SJCRH30 (cell line): Measurements from ENCODE around the gene ACSL5. TPM values are rescaled to one million over a fixed set of nuclear protein-coding genes. Genes with fewer than 3 reads are reported as not detected.
"Not testable (repeated sequence)": the region's sequence is repeated elsewhere in the genome, so short reads cannot be mapped to it uniquely, and the experiment has no call there.

Source experiments
- DNase-seq, 2 experiments: peaks; one replicate each; pipeline ENCODE4 v3.0.0-alpha.2; 2015 to 2020
- H3K27ac ChIP-seq: fragments of 250-450 bp; sonication (Bioruptor Pico); 2 replicates; pipeline ENCODE4 v1.5.1; 2020; ENCODE audit warnings: mild to moderate bottlenecking, moderate library complexity
- H3K27me3 ChIP-seq: fragments of 250-450 bp; sonication (Bioruptor Pico); 2 replicates; pipeline ENCODE4 v1.5.1; 2020; ENCODE audit warnings: mild to moderate bottlenecking, moderate library complexity
- H3K36me3 ChIP-seq: fragments of 250-450 bp; sonication (Bioruptor Pico); 2 replicates; pipeline ENCODE4 v1.5.1; 2020; ENCODE audit warnings: mild to moderate bottlenecking, moderate library complexity
- H3K4me1 ChIP-seq: fragments of 250-450 bp; sonication (Bioruptor Pico); 2 replicates; pipeline ENCODE4 v1.5.1; 2020; ENCODE audit warnings: mild to moderate bottlenecking, moderate library complexity
- H3K4me3 ChIP-seq: fragments of 250-450 bp; sonication (Bioruptor Pico); 2 replicates; pipeline ENCODE4 v1.5.1; 2020; ENCODE audit warnings: mild to moderate bottlenecking, moderate library complexity
- H3K9me3 ChIP-seq: fragments of 250-450 bp; sonication (Bioruptor Pico); replicated peaks from 2 replicates; pipeline ENCODE4 v1.5.1; 2020; ENCODE audit warnings: mild to moderate bottlenecking, moderate library complexity
- total RNA-seq: library from RNA; depleted of rRNA; stranded (reverse); fragments of >200 nt; shearing (Covaris generic); gene quantifications from 2 replicates; pipeline ENCODE4 v1.2.3, GENCODE V29; 2014

Gene ACSL5
- total RNA-seq, 1 experiment from 2014 or later = 0.06 TPM

DNA sequence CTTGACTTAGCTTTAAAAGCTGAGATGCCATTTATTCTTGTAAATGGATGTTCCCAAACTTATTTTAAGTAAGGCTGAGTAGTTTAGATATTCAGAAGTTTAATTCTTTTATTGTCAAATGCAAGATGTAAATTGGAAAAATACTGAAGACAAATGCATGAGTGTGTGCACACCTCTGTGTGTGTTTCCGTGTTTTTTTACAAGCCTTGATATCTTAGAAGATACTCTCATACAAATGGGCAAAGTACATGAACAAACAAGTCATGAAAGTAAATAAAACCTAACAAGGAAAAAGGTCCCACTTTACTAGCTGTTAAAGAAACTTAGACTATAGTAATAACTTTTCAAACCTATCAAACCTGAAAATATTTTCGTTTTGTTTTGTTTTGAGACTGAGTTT, 29.0 kb downstream of the ACSL5 start:
- Histone ChIP-seq H3K27me3 (peaks cover 5% of the 10 kb centered on the region; the same call in 1 of the 2 replicates), H3K27ac (no peak overlapping the region), H3K9me3 (no peaks in the 10 kb centered on the region), H3K4me1 (no peaks in the 10 kb centered on the region), H3K4me3 (no peak overlapping the region), H3K36me3 (no peaks in the 10 kb centered on the region)
- DNase-seq = no peak

DNA sequence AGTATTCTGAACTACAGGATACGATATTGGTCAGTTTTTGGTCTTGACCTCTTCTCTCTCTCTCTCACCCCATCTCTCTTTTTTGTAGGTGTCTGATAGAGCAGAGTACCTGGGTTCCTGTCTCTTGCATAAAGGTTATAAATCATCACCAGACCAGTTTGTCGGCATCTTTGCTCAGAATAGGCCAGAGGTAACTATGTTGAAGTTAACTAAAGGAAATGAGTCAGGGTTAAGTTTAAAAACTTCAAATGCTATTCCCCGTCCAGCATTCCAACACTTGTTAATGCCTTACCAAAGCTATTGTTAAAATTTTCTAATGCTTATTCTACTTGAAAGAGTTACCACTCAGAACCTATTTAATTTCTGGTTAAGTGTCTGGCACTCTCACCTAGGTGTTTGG, 30.7 kb downstream of the ACSL5 start:
- Histone ChIP-seq H3K27ac (no peak overlapping the region), H3K9me3 (no peaks in the 10 kb centered on the region), H3K4me1 (no peaks in the 10 kb centered on the region), H3K27me3 (peaks cover 5% of the 10 kb centered on the region; the same call in 1 of the 2 replicates), H3K4me3 (no peak overlapping the region), H3K36me3 (no peaks in the 10 kb centered on the region)
- no peak for DNase-seq

DNA sequence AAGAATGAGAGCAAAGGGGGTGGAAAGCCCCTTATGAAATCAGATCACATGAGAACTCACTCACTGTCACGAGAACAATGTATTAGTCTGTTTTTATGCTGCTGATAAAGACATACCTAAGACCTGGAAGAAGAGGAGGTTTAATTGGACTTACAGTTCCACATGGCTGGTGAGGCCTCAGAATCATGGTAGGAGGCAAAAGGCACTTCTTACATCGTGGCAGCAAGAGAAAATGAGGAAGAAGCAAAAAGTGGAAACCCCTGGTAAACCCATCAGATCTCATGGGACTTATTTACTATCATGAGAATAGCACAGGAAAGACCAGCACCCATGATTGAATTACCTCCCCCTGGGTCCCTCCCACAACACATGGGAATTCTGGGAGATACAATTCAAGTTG, 32.9 kb downstream of the ACSL5 start:
- not testable (repeated sequence) for H3K27ac ChIP-seq, DNase-seq, H3K36me3 ChIP-seq, H3K4me3 ChIP-seq, H3K9me3 ChIP-seq, H3K4me1 ChIP-seq, H3K27me3 ChIP-seq

DNA sequence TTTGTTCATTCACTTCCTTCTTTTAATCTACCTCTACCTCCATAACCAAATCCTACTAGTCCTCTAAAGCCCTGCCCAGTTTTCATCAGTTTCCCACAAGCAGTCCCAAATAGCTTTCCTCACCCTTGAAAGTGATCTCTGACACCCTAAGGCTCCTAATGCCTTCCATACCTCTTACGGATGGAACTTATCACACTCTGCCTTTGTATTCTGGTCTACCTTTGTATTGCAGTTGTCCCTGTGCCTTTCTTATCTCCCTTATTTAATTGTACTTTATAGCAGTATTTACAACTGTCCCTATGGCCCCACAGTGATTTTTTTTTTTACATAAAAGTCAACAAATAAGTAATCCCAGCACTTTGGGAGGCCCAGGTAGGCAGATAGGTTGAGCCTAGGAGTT, 33.8 kb downstream of the ACSL5 start:
- DNase-seq = no peak
- Histone ChIP-seq H3K36me3 (no peaks in the 10 kb centered on the region), H3K9me3 (no peaks in the 10 kb centered on the region), H3K4me1 (no peaks in the 10 kb centered on the region), H3K27me3 (peaks cover 5% of the 10 kb centered on the region; the same call in 1 of the 2 replicates), H3K27ac (no peak overlapping the region), H3K4me3 (no peak overlapping the region)

DNA sequence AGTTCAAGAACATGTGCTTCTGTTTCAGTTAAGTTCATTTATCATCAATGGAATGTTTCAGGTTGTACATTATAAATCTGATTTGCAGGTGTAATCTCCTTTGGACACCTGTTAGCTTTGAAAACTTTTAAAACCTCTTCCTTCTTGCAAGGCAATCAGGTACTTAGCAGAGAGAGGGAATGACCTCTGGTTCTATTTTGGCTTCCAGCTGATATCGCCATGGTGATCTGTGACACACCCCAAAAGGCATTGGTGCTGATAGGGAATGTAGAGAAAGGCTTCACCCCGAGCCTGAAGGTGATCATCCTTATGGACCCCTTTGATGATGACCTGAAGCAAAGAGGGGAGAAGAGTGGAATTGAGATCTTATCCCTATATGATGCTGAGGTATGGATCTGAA, 35.4 kb downstream of the ACSL5 start:
- Histone ChIP-seq H3K9me3 (no peaks in the 10 kb centered on the region), H3K36me3 (no peaks in the 10 kb centered on the region), H3K27me3 (peaks cover 5% of the 10 kb centered on the region; the same call in 1 of the 2 replicates), H3K4me1 (no peaks in the 10 kb centered on the region), H3K27ac (no peak overlapping the region), H3K4me3 (no peak overlapping the region)
- DNase-seq = no peak

DNA sequence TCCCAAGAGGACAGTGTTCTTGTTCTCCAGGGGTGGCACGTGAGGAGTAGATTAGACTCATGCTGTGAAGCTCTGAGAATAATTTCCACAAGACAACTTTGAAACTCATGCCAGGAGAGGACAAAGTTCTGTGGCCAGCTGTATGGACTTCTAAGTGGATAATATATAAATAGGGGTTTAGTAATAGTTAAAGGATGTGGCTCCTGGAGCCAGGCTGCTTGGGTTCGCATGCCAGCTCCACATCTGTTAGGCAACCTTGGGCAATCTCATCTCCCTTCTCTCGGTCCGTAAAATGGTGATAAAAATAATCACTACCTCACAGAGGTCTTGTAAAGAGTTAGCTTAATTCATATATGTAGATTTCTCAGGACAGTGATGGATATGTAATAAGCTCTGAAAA, 35.8 kb downstream of the ACSL5 start:
- no peak overlapping the region for H3K27ac ChIP-seq
- no peak for DNase-seq
- no peak overlapping the region for H3K4me3 ChIP-seq
- 0 out of 2 replicates have a peak, but pooled peaks cover under 1% of the 10 kb centered on the region for H3K27me3 ChIP-seq
- H3K4me1 ChIP-seq = no peaks in the 10 kb centered on the region
- no peaks in the 10 kb centered on the region for H3K9me3 ChIP-seq
- H3K36me3 ChIP-seq = no peaks in the 10 kb centered on the region

DNA sequence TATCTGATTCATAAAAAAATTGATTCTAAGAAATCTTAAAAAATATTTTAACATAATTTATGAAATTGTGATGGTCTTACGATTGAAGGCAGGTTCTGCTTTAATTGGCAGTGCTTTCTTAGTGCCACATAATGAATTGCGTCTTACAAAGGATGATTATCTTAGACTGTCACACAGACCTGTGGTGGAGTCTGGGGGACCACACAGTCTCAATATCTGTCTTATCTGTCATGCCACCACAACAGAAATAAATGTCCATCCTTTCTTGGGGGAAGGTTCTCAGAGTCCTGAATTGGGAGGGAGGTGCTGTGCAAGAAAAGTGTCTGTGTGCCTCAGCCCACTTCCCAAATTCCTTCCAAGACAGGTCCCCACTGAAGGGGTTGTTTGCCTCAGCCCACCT, 38.8 kb downstream of the ACSL5 start:
- H3K4me1 ChIP-seq = no peaks in the 10 kb centered on the region
- no peaks in the 10 kb centered on the region for H3K36me3 ChIP-seq
- H3K9me3 ChIP-seq = no peaks in the 10 kb centered on the region; the same call in 1 of the 2 replicates
- H3K27ac ChIP-seq = no peak overlapping the region
- H3K4me3 ChIP-seq = no peak overlapping the region
- H3K27me3 ChIP-seq = no peaks in the 10 kb centered on the region
- no peak for DNase-seq

DNA sequence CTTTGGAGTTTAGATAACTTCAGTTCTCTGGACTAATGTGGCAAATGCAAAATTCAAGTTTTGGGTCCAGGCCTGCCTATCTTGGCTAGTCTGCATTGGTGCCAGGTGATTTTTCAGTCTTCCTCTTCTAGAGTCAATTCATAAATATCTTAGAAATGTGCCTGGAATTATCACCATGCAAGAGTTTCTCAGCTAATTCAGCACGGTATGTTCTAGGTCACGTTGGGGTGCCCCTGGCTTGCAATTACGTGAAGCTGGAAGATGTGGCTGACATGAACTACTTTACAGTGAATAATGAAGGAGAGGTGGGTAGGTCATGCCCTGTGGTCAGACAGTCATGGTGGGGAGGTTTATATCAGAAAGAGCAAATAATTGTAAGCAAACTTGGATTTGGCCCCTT, 47.8 kb downstream of the ACSL5 start:
- H3K36me3 ChIP-seq = no peaks in the 10 kb centered on the region
- H3K27ac ChIP-seq = no peak overlapping the region
- no peaks in the 10 kb centered on the region for H3K4me1 ChIP-seq
- H3K27me3 ChIP-seq = no peaks in the 10 kb centered on the region
- H3K9me3 ChIP-seq = no peaks in the 10 kb centered on the region; the same call in 1 of the 2 replicates
- H3K4me3 ChIP-seq = no peak overlapping the region
- no peak for DNase-seq

DNA sequence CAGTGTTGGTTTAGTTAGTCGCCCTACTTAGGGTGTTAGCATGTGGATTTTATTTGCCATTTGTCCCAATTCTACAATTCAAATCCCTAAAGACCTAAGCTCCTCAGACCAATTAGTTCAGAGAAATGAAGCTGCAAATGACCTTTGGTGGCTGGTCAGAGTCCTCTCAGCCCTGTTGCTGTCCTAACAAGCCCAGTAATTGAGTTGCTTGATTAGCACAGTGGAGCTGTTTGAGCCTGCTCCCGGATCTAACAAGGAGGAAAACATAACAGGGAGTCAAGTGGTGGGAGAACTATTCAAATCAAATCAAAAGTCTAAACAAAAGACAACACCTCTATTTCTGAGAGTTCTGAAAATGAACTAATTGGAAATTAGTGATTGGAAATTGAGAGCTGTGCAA, 50.7 kb downstream of the ACSL5 start:
- Histone ChIP-seq H3K27ac (no peak overlapping the region), H3K36me3 (peaks cover 13% of the 10 kb centered on the region), H3K4me3 (no peak overlapping the region), H3K9me3 (no peaks in the 10 kb centered on the region), H3K27me3 (no peaks in the 10 kb centered on the region), H3K4me1 (no peaks in the 10 kb centered on the region)
- no peak for DNase-seq

DNA sequence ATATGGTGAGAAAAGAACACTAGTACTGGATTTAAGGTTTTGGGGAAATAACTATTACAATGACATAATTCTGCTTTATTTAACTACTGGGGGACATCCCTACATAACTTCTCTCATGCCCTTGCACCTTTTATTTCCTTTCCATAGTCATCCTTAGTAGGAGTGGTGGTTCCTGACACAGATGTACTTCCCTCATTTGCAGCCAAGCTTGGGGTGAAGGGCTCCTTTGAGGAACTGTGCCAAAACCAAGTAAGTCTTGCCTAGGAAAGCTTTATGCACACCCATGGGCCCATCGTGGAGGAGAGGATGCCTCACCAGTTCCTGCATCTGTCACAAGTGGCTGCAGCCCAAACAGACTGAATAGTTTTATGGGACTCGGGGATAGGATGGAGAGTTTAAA, 52.2 kb downstream of the ACSL5 start:
- no peak overlapping the region for H3K27ac ChIP-seq
- no peaks in the 10 kb centered on the region for H3K27me3 ChIP-seq
- H3K36me3 ChIP-seq = peaks cover 26% of the 10 kb centered on the region
- H3K4me3 ChIP-seq = no peak overlapping the region
- no peaks in the 10 kb centered on the region for H3K9me3 ChIP-seq
- H3K4me1 ChIP-seq = no peaks in the 10 kb centered on the region
- no peak for DNase-seq

DNA sequence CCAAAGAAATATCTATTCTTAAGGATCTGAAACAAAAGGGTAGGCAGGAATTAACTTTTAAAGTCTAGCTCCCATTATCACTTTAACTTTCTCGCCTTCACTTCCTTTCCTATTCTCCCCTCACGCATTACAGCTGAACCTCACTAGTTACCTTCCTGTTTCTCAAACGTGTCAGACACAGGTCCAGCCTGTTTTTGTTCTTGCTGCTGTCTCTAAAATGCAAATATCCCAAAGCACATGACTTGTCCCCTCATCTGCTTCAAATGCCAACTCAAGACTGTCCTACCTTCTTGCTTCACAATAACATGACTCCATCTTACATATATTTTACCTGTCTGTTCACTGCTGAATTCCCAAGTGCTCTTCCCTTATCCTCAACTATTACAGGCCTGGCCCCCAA, 55.2 kb downstream of the ACSL5 start:
- DNase-seq = no peak
- Histone ChIP-seq H3K36me3 (peaks cover 49% of the 10 kb centered on the region), H3K4me1 (no peaks in the 10 kb centered on the region), H3K4me3 (no peak overlapping the region), H3K27me3 (no peaks in the 10 kb centered on the region), H3K9me3 (no peaks in the 10 kb centered on the region), H3K27ac (no peak overlapping the region)

DNA sequence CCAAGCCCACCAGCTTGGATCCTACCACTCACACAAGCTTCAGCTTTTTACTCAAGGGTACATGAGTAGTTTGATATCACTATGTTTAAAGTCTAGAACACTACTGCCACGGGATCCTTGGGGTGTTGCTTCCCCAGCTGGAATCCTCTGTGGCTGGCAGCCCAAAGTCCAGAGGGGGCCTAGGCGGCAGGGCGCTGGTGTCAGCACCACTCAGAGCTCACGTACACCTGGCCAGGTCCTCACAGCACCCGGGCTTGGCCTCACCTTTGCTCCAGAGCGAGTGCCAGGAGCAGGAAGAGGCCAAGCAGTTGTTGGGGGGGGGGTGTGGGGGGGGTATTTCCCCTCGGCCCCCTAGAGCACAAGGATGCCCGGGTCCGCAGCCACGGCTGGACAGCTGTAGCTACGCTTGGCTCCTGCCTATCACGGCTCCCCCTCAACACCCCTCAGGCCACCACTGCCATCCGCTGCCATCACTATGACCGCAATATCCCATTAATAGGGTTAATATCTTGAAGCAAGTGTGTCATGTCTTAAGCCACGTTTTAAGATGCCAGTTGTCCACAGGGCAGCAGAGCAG, 55.8 kb downstream of the ACSL5 start:
- Histone ChIP-seq H3K36me3 (peaks cover 49% of the 10 kb centered on the region), H3K4me3 (no peak overlapping the region), H3K9me3 (no peaks in the 10 kb centered on the region), H3K27ac (no peak overlapping the region), H3K4me1 (no peaks in the 10 kb centered on the region), H3K27me3 (no peaks in the 10 kb centered on the region)
- no peak for DNase-seq

DNA sequence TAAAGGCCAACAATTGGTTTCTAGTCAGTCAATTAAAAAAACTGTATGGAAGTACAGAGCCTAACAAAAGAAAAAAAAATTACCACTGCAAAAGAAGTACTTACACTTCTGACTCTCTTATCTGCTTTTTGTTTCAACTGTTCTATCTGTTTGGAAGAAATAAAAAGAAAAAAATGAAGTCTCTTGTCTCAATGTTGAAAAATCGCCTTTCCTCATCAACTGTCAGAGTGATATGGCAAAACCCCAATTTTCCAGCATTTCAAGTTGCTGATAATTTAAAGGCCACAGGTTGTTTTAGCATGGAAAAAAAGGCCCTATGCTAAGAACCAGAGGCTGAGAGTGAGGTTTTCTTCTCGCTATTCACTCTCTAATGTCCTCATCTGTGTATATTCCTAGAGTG, 59.2 kb downstream of the ACSL5 start:
- H3K27me3 ChIP-seq = no peaks in the 10 kb centered on the region
- no peaks in the 10 kb centered on the region for H3K9me3 ChIP-seq
- H3K4me3 ChIP-seq = no peak overlapping the region
- no peaks in the 10 kb centered on the region for H3K4me1 ChIP-seq
- no peak for DNase-seq
- no peak overlapping the region for H3K27ac ChIP-seq
- peaks cover 58% of the 10 kb centered on the region for H3K36me3 ChIP-seq

DNA sequence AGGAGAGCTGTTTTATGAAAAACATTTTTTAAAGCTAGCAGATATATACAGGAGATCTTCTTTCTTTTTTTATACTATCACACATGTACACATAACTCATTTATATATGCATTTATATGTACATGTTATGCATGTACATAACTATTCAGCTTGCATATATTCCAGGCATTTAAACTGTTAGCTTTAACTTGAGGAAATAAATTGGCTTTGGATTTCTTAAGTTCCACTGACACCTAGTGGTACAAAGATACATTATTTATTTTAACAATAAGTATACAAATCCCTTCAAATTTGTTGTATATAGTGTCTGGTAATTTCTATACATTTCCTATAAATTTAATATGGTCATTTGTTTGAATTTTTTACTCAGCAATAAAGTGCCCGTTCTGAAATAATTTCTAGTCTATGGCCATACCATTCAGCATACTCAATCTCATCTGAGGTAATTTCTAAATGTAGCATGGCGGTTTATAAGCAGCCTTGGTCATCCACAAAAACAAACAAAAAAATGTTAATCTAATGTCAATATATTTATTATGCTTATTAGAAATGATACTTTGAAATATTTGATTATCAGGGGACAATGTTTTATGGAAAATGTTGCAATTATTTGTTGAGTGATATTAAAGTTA, 61.2 kb downstream of the ACSL5 start:
- peak in 1 of 2 experiments; percentile 20 for DNase-seq

DNA sequence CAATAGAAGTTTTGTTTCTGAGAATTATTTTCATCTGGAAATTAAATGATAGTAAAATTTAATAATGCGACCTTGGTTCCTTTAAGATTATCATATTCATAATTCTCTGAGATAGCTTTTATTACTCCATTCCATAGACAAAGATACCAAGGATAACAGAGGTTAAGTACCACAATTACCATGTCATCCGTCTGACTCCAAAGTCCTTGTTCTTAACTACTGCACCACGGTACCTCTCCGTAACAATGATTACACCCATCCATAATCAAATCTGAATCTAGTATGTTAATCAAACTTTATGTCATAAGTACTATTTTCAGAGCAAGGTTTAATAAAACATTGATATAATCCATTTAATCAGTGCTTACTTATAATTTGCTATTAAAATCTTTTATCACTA, 64.4 kb downstream of the ACSL5 start:
- H3K9me3 ChIP-seq = no peaks in the 10 kb centered on the region
- no peaks in the 10 kb centered on the region for H3K27me3 ChIP-seq
- no peak overlapping the region for H3K4me3 ChIP-seq
- no peak for DNase-seq
- no peaks in the 10 kb centered on the region for H3K4me1 ChIP-seq
- no peak overlapping the region for H3K27ac ChIP-seq
- peaks cover 51% of the 10 kb centered on the region for H3K36me3 ChIP-seq

More for the DNA sequence above, 61.2 kb downstream of the ACSL5 start:
- Histone ChIP-seq H3K36me3 (peaks cover 60% of the 10 kb centered on the region), H3K4me3 (no peak overlapping the region), H3K27me3 (no peaks in the 10 kb centered on the region), H3K4me1 (no peaks in the 10 kb centered on the region), H3K9me3 (no peaks in the 10 kb centered on the region), H3K27ac (no peak overlapping the region)

DNA sequence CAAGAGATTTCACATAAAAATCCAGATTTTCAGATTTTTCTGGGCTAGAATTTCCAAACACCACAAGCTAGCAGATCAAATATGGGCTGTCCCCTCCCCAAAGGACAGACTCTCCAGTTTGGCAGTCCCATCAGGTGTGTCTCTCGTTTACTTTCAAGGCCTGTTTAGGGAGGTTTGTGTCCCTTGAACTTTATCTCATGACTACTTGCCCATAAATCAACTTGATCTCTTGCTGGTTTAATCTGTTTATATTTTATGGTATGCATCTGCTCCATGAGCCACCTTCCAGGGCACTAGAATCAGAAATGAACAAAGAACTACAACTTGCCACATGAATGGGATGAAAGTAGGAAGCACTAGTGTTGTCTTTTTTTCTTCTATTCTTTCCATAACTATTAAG, 67.6 kb downstream of the ACSL5 start:
- Histone ChIP-seq H3K27ac (no peak overlapping the region), H3K4me3 (no peak overlapping the region), H3K4me1 (no peaks in the 10 kb centered on the region), H3K9me3 (no peaks in the 10 kb centered on the region), H3K27me3 (no peaks in the 10 kb centered on the region), H3K36me3 (peaks cover 60% of the 10 kb centered on the region)
- DNase-seq = no peak
